ENCODE measurements around the gene TMEM185B. TPM values are rescaled to one million over a fixed set of nuclear protein-coding genes. Genes with fewer than 3 reads are reported as not detected.

The TMEM185B gene
- polyA plus RNA-seq, 1 of the 3 experiments (the other 2 are of a cell fraction) = 36.0 TPM

GRCh38 chr2:120243875-120244553 is 20.8 kb upstream of the TMEM185B start:
- WGBS (ENCODE audit: low lambda C conversion rate) = 92% methylated on average over 4 of the region's 9 CpGs
- no peaks in the 10 kb centered on the region for H3K27me3 ChIP-seq (ENCODE audit: insufficient read depth)
- no peaks in the 10 kb centered on the region for H3K9me2 ChIP-seq
- H3K36me3 ChIP-seq (replicated peaks in 1 of 2; ENCODE audit: control insufficient read depth in 1 of 2, insufficient read depth in 2 of 2, low read length in 1 of 2) = no peaks in the 10 kb centered on the region
- ChIA-PET POLR2A (no interaction called here), CTCF (interaction anchor here (1.5 kb wide), 1 partner anchor 8 kb away, joined by 5 read pairs; no protein-coding TSS in a partner anchor)
- H3K4me2 ChIP-seq = no peak overlapping the region
- H4K20me1 ChIP-seq (ENCODE audit: insufficient read depth) = no peaks in the 10 kb centered on the region
- H3F3A ChIP-seq (replicated peaks; ENCODE audit: insufficient read depth) = peaks cover 7% of the 10 kb centered on the region
- H2AFZ ChIP-seq (ENCODE audit: low read depth) = no peak overlapping the region
- H3K27ac ChIP-seq (ENCODE audit: low read depth in 2 of 2, low read length in 1 of 2) = no peak overlapping the region
- H3K4me1 ChIP-seq (ENCODE audit: control insufficient read depth in 1 of 2, insufficient read depth in 2 of 2, low read depth in 1 of 2, low read length in 1 of 2) = peaks cover 12 to 31% of the 10 kb centered on the region in 2 experiments; a peak in 3 of 4 replicates
- DNase-seq = no peak
- no peak overlapping the region for H3K4me3 ChIP-seq (ENCODE audit: low read depth in 2 of 2, low read length in 1 of 2)
- H3K9ac ChIP-seq = no peak overlapping the region
- TF ChIP-seq CHD2 (IDR thresholded peaks at IDR 0.05; ENCODE audit: low read length, partially characterized antibody) (no peak), ELF1 (IDR thresholded peaks at IDR 0.05) (no peak), EZH2phosphoT487 (IDR thresholded peaks at IDR 0.05; ENCODE audit: borderline replicate concordance, low read depth) (no peak), FOSL2 (IDR thresholded peaks at IDR 0.05; ENCODE audit: borderline replicate concordance, low read depth) (no peak), RCOR1 (IDR thresholded peaks at IDR 0.05; ENCODE audit: low read length) (no peak)
- no peaks in the 10 kb centered on the region for H3K79me2 ChIP-seq (ENCODE audit: insufficient read depth)
- H3K9me3 ChIP-seq = no peaks in the 10 kb centered on the region

GRCh38 chr2:120243211-120243610 is 20.0 kb upstream of the TMEM185B start:
- Histone ChIP-seq H3K4me2 (no peak overlapping the region), H3K9ac (no peak overlapping the region), H3K36me3 (replicated peaks in 1 of 2; ENCODE audit: control insufficient read depth in 1 of 2, insufficient read depth in 2 of 2, low read length in 1 of 2) (no peaks in the 10 kb centered on the region), H3K27me3 (ENCODE audit: insufficient read depth) (no peaks in the 10 kb centered on the region), H3K9me2 (no peaks in the 10 kb centered on the region), H3K27ac (ENCODE audit: low read depth in 2 of 2, low read length in 1 of 2) (no peak overlapping the region), H3K4me3 (ENCODE audit: low read depth in 2 of 2, low read length in 1 of 2) (no peak overlapping the region), H4K20me1 (ENCODE audit: insufficient read depth) (no peaks in the 10 kb centered on the region), H3K9me3 (no peaks in the 10 kb centered on the region), H3K79me2 (ENCODE audit: insufficient read depth) (no peaks in the 10 kb centered on the region), H3F3A (replicated peaks; ENCODE audit: insufficient read depth) (peaks cover 9% of the 10 kb centered on the region), H3K4me1 (ENCODE audit: control insufficient read depth in 1 of 2, insufficient read depth in 2 of 2, low read depth in 1 of 2, low read length in 1 of 2) (peaks cover 19 to 31% of the 10 kb centered on the region in 2 experiments; a peak in 3 of 4 replicates), H2AFZ (ENCODE audit: low read depth) (peak overlapping the region; percentile 39; the same call in 1 of the 2 replicates)
- DNase-seq = no peak
- POLR2A ChIA-PET = no interaction called here
- TF ChIP-seq FOSL2 (IDR thresholded peaks at IDR 0.05; ENCODE audit: borderline replicate concordance, low read depth) (peak; percentile 34; the same call in 1 of the 2 replicates), POLR2AphosphoS5 (IDR thresholded peaks at IDR 0.05; ENCODE audit: low read depth, low read length) (no peak)
- 51% methylated on average over 2 of the region's 3 CpGs for WGBS (ENCODE audit: low lambda C conversion rate)
- CTCF ChIA-PET = no interaction called here

GRCh38 chr2:120241684-120242083 is 18.5 kb upstream of the TMEM185B start:
- DNase-seq = no peak
- no peaks in the 10 kb centered on the region for H3K9me3 ChIP-seq
- no peak overlapping the region for H3K9ac ChIP-seq
- no peak overlapping the region for H3K4me2 ChIP-seq
- H3K36me3 ChIP-seq (replicated peaks in 1 of 2; ENCODE audit: control insufficient read depth in 1 of 2, insufficient read depth in 2 of 2, low read length in 1 of 2) = no peaks in the 10 kb centered on the region
- H3K4me3 ChIP-seq (ENCODE audit: low read depth in 2 of 2, low read length in 1 of 2) = no peak overlapping the region
- peaks cover 9% of the 10 kb centered on the region for H3F3A ChIP-seq (replicated peaks; ENCODE audit: insufficient read depth)
- H3K9me2 ChIP-seq = no peaks in the 10 kb centered on the region
- ChIA-PET CTCF (no interaction called here), POLR2A (no interaction called here)
- H2AFZ ChIP-seq (ENCODE audit: low read depth) = no peak overlapping the region
- no peaks in the 10 kb centered on the region for H3K27me3 ChIP-seq (ENCODE audit: insufficient read depth)
- no peak overlapping the region for H3K27ac ChIP-seq (ENCODE audit: low read depth in 2 of 2, low read length in 1 of 2)
- peaks cover 26 to 27% of the 10 kb centered on the region in 2 experiments; a peak in 3 of 4 replicates for H3K4me1 ChIP-seq (ENCODE audit: control insufficient read depth in 1 of 2, insufficient read depth in 2 of 2, low read depth in 1 of 2, low read length in 1 of 2)
- no peaks in the 10 kb centered on the region for H3K79me2 ChIP-seq (ENCODE audit: insufficient read depth)
- H4K20me1 ChIP-seq (ENCODE audit: insufficient read depth) = no peaks in the 10 kb centered on the region
- 96% methylated on average over 6 of the region's 6 CpGs for WGBS (ENCODE audit: low lambda C conversion rate)
- TF ChIP-seq FOXM1 (IDR thresholded peaks at IDR 0.05; ENCODE audit: low read depth) = no peak
- no peak for TF ChIP-seq RXRA (IDR thresholded peaks at IDR 0.05; ENCODE audit: borderline replicate concordance, low read depth)
- no peak for TF ChIP-seq GABPA (IDR thresholded peaks at IDR 0.05; ENCODE audit: low read depth)
- TF ChIP-seq MAX (IDR thresholded peaks at IDR 0.05; ENCODE audit: low read depth) = no peak
- TF ChIP-seq CHD2 (IDR thresholded peaks at IDR 0.05; ENCODE audit: low read length, partially characterized antibody) = no peak
- TF ChIP-seq TAF1 (IDR thresholded peaks at IDR 0.05; ENCODE audit: borderline replicate concordance, low read depth, low read length) = no peak
- TF ChIP-seq ZBTB33 (IDR thresholded peaks at IDR 0.05; ENCODE audit: borderline replicate concordance, low read depth) = no peak
- no peak for TF ChIP-seq IRF3 (IDR thresholded peaks at IDR 0.05; ENCODE audit: low read depth, low read length)
- no peak for TF ChIP-seq ELF1 (IDR thresholded peaks at IDR 0.05)
- no peak for TF ChIP-seq USF1 (IDR thresholded peaks at IDR 0.05; ENCODE audit: borderline replicate concordance, low read depth)
- TF ChIP-seq EZH2phosphoT487 (IDR thresholded peaks at IDR 0.05; ENCODE audit: borderline replicate concordance, low read depth) = no peak
- TF ChIP-seq EP300 (IDR thresholded peaks at IDR 0.05; ENCODE audit: borderline replicate concordance in 1 of 2, low read depth in 1 of 2, low read length in 1 of 2) = no peak
- TF ChIP-seq JUND (IDR thresholded peaks at IDR 0.05) = no peak
- TF ChIP-seq RFX5 (IDR thresholded peaks at IDR 0.05; ENCODE audit: low read length) = no peak
- no peak for TF ChIP-seq MXI1 (IDR thresholded peaks at IDR 0.05; ENCODE audit: low read depth, low read length)
